Left ventricle myocardium inferior (tissue), 1 donor: ENCODE measurements around the gene CHL1. TPM values are rescaled to one million over a fixed set of nuclear protein-coding genes. Genes with fewer than 3 reads are reported as not detected.

Experiments
- DNase-seq: peaks from one replicate; pipeline ENCODE4 v3.0.0-alpha.2; 2020
- H3K27ac ChIP-seq: fragments of 200-600 bp; replicated peaks from 2 replicates; pipeline ENCODE4 v1.8.0; 2021
- H3K27me3 ChIP-seq: fragments of 200-600 bp; 2 replicates; pipeline ENCODE4 v1.8.0; 2021; ENCODE audit warnings: low read depth
- H3K36me3 ChIP-seq: fragments of 200-600 bp; 2 replicates; pipeline ENCODE4 v1.8.0; 2021
- H3K4me1 ChIP-seq: fragments of 200-600 bp; 2 replicates; pipeline ENCODE4 v1.8.0; 2021
- H3K4me3 ChIP-seq: fragments of 200-600 bp; 2 replicates; pipeline ENCODE4 v1.8.0; 2021; ENCODE audit warnings: mild to moderate bottlenecking, moderate library complexity
- H3K9me3 ChIP-seq: fragments of 200-600 bp; replicated peaks from 2 replicates; pipeline ENCODE4 v1.8.0; 2021
- intact Hi-C: fragments of 100-400 bp; cut with micrococcal nuclease; formaldehyde crosslinking; loops from one replicate; pipeline ENCODE4 v1.11.0; 2022
- total RNA-seq: library from RNA; stranded (reverse); fragmentation: NEBNext Ultra II Directional; extraction: Animal tissue kit (Norgen Biotek cat#: 25700); gene quantifications from one replicate; pipeline ENCODE4 v1.2.1, GENCODE V29; 2021
- TF ChIP-seq, protein P1 (sequence below): fragments of 200-600 bp; IDR thresholded peaks from 2 replicates; pipeline ENCODE4 v1.8.0; 2021; ENCODE audit warnings: antibody characterized with exemption, mild to moderate bottlenecking, borderline replicate concordance
- donor health status: DM: no; HTN: yes; CAD: no; lungs with severe emphysema.

The CHL1 gene
- total RNA-seq, 1 donor from 2014 or later = 8.8 TPM

- Histone ChIP-seq H3K4me1 (no peaks in the 10 kb centered on the region), H3K27ac (no peak overlapping the region), H3K36me3 (no peaks in the 10 kb centered on the region), H3K9me3 (no peaks in the 10 kb centered on the region), H3K27me3 (peaks cover 6% of the 10 kb centered on the region), H3K4me3 (no peak overlapping the region)
- intact Hi-C loops = no loop called here
- DNase-seq = no peak
- TF ChIP-seq, protein P1, sequence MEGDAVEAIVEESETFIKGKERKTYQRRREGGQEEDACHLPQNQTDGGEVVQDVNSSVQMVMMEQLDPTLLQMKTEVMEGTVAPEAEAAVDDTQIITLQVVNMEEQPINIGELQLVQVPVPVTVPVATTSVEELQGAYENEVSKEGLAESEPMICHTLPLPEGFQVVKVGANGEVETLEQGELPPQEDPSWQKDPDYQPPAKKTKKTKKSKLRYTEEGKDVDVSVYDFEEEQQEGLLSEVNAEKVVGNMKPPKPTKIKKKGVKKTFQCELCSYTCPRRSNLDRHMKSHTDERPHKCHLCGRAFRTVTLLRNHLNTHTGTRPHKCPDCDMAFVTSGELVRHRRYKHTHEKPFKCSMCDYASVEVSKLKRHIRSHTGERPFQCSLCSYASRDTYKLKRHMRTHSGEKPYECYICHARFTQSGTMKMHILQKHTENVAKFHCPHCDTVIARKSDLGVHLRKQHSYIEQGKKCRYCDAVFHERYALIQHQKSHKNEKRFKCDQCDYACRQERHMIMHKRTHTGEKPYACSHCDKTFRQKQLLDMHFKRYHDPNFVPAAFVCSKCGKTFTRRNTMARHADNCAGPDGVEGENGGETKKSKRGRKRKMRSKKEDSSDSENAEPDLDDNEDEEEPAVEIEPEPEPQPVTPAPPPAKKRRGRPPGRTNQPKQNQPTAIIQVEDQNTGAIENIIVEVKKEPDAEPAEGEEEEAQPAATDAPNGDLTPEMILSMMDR = no peak
Observed at GRCh38 chr3:347581-347980, 151.0 kb downstream of the CHL1 start.

- no peaks in the 10 kb centered on the region for H3K9me3 ChIP-seq
- H3K27me3 ChIP-seq = peaks cover 6% of the 10 kb centered on the region
- no peak for DNase-seq
- no peaks in the 10 kb centered on the region for H3K4me1 ChIP-seq
- H3K27ac ChIP-seq = no peak overlapping the region
- no peaks in the 10 kb centered on the region for H3K36me3 ChIP-seq
- intact Hi-C loops = no loop called here
- no peak overlapping the region for H3K4me3 ChIP-seq
- TF ChIP-seq, protein P1 = no peak
Observed at GRCh38 chr3:350871-351371, 154.4 kb downstream of the CHL1 start.

- Histone ChIP-seq H3K27ac (no peak overlapping the region), H3K4me3 (no peak overlapping the region), H3K4me1 (peaks cover 3% of the 10 kb centered on the region), H3K36me3 (no peaks in the 10 kb centered on the region), H3K9me3 (no peaks in the 10 kb centered on the region), H3K27me3 (peaks cover 6% of the 10 kb centered on the region)
- TF ChIP-seq, protein P1 = no peak
- DNase-seq = no peak
- intact Hi-C loops = no loop called here
Observed at GRCh38 chr3:352599-352998, 156.0 kb downstream of the CHL1 start.

GRCh38 chr3:353191-353739 is 156.7 kb downstream of the CHL1 start:
- TF ChIP-seq, protein P1 = no peak
- Histone ChIP-seq H3K4me3 (no peak overlapping the region), H3K4me1 (peaks cover 6% of the 10 kb centered on the region), H3K27me3 (peaks cover 5% of the 10 kb centered on the region), H3K27ac (no peak overlapping the region), H3K9me3 (no peaks in the 10 kb centered on the region), H3K36me3 (no peaks in the 10 kb centered on the region)
- no peak for DNase-seq
- intact Hi-C loops = no loop called here

DNA sequence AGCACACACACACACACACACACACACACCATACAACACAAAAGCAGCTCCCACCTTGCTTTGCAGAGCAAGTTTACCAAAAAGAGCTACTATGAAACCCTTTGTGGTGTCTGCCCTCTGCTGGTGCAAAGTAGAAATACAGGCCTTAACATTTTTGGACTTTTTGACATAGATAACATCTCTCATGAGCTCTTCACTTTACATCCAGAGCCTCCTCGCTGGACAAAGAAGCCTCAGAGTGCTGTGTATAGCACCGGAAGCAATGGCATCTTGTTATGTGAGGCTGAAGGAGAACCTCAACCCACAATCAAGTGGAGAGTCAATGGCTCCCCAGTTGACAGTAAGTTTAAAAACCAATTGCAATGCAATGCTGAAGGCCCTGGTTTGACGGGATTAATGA is 157.9 kb downstream of the CHL1 start:
- no peaks in the 10 kb centered on the region for H3K9me3 ChIP-seq
- H3K36me3 ChIP-seq = no peaks in the 10 kb centered on the region
- H3K4me3 ChIP-seq = no peak overlapping the region
- DNase-seq = no peak
- TF ChIP-seq, protein P1 = peak; percentile 76
- no peak overlapping the region for H3K27ac ChIP-seq
- intact Hi-C loops = no loop called here
- peaks cover 6% of the 10 kb centered on the region for H3K4me1 ChIP-seq
- no peaks in the 10 kb centered on the region for H3K27me3 ChIP-seq
